ENCODE results near the gene MAF.

The MAF gene

GRCh38 chr16:79587296-79587695, 13.2 kb downstream of the MAF start:
- no peak for DNase-seq

GRCh38 chr16:79582789-79583188, 17.7 kb downstream of the MAF start:
- DNase-seq, result no peak

GRCh38 chr16:79580453-79581191, 19.9 kb downstream of the MAF start:
- no peak for DNase-seq

- no peak for DNase-seq
Measured at GRCh38 chr16:79576602-79577001, 23.9 kb downstream of the MAF start.

- peak in 1 of 3 experiments; percentile 81 for DNase-seq
Measured at GRCh38 chr16:79573884-79574283, 26.7 kb downstream of the MAF start.

- DNase-seq, result no peak
Measured at GRCh38 chr16:79573071-79573470, 27.5 kb downstream of the MAF start.

- DNase-seq, result no peak
Measured at GRCh38 chr16:79571903-79572535, 28.5 kb downstream of the MAF start.

- DNase-seq, result no peak
Measured at GRCh38 chr16:79571065-79571902, 29.3 kb downstream of the MAF start.

GRCh38 chr16:79564671-79565107, 35.8 kb downstream of the MAF start:
- no peak for DNase-seq

GRCh38 chr16:79563921-79564320, 36.6 kb downstream of the MAF start:
- DNase-seq, result peak in 1 of 3 experiments; percentile 35

- no peak for DNase-seq
Measured at GRCh38 chr16:79562166-79562823, 38.2 kb downstream of the MAF start.

GRCh38 chr16:79561729-79562128, 38.8 kb downstream of the MAF start:
- no peak for DNase-seq

GRCh38 chr16:79560923-79561322, 39.6 kb downstream of the MAF start:
- DNase-seq, result no peak

GRCh38 chr16:79560318-79560717, 40.2 kb downstream of the MAF start:
- DNase-seq, result no peak

- DNase-seq, result no peak
Measured at GRCh38 chr16:79559532-79559931, 41.0 kb downstream of the MAF start.

GRCh38 chr16:79557421-79557820, 43.1 kb downstream of the MAF start:
- no peak for DNase-seq

- DNase-seq, result no peak
Measured at GRCh38 chr16:79554912-79555311, 45.6 kb downstream of the MAF start.

GRCh38 chr16:79550373-79550772, 50.2 kb downstream of the MAF start:
- no peak for DNase-seq

- DNase-seq, result no peak
Measured at GRCh38 chr16:79547085-79547484, 53.5 kb downstream of the MAF start.

Data from NCI-H1417 (cell line).